GM21390 (cell line): ENCODE results near the gene PCDHGC3.

Experiments
- ATAC-seq: cut with Tn5 transposase; IDR thresholded peaks from one replicate; pipeline ENCODE4 v1.9.1; 2021; ENCODE audit not compliant: unreplicated experiment

Gene PCDHGC3

GRCh38 chr5:141519605-141520565 is 44.1 kb downstream of the PCDHGC3 start:
- no peak for ATAC-seq

DNA sequence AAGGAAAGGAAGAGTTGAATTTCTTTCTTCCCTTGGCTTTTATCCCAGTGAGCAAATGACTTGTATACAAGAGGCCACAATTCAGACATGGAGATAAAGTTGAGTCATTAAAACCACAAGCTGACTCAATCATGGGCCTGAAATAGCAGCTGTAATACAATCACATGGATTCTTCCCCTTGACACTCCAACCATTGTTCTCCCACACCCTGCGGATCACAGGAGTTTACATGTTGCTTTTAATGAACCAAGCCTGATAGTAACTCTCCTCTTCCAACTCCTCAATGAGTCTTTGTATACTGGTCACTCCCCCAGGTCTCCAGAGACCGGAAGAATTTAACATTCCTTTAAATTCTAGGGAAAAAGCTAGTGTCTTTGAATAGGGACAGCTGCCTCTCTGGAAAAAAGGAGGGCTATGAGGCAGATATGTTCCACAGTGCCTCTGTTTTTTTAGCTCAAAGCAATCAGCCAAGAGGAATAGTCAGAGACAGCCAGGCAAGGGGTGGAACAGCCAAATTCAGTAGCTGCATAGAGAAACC is 45.5 kb downstream of the PCDHGC3 start:
- no peak for ATAC-seq

GRCh38 chr5:141522301-141522700 is 46.5 kb downstream of the PCDHGC3 start:
- no peak for ATAC-seq

GRCh38 chr5:141523991-141524390 is 48.2 kb downstream of the PCDHGC3 start:
- no peak for ATAC-seq

- peak; percentile 56 for ATAC-seq
Observed at GRCh38 chr5:141524604-141525597, 49.1 kb downstream of the PCDHGC3 start.

GRCh38 chr5:141525653-141526052 is 49.9 kb downstream of the PCDHGC3 start:
- no peak for ATAC-seq

DNA sequence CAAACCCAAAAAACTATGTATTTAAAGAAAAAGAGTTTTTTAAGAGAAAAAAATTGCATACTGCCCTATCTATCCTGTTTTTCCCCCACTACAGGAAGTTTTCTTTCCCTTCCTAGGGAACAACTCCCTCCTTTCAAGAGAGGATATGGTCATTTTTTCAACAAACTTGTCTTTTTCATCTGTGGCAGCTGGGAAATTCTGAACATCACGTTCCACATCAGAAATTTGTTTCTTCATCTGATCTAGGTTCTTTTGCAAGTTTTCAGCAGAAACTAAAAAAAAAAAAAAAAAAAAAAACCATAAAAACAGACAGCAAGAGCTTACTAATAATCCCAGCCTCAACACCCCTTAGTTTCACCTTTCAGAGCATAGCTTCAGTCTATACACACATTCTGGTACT is 51.7 kb downstream of the PCDHGC3 start:
- ATAC-seq, result no peak
